NCI-H187 (cell line): ENCODE results near the gene ARL6.
"Not testable (repeated sequence)": the region's sequence is repeated elsewhere in the genome, so short reads cannot be mapped to it uniquely, and the experiment has no call there.

Source experiments
- DNase-seq, 2 experiments: peaks; one replicate each; lab custom pipeline; 2025; lab: John Stamatoyannopoulos, UW

Gene ARL6

DNA sequence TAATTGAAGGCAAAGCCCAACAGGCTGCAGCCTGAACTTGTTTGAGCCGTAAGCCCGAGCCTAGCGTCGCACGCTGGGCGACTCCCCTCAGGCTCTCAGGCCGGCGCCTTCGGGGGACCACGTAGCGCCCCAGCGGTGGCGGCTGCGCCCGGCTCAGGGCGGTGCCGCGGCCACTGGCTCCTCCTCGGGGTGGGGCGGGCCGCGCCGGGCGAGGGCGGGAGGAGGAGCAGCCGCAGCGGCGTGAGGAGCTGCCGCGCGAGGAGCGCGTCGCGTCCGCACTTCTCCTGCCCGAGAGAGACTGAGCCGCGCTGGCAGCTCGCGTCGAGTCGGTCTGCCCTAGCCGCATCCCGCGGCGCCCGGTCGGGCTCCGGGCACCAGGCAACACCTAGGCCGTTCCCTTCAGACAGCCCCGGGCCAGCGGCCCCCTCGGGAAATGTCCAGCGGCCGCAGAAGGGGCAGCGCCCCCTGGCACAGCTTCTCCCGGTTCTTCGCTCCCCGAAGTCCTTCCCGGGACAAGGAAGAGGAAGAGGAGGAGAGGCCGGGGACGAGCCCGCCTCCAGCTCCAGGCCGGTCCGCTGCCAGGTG lies 57.3 kb downstream of the ARL6 start, which contains the start of gene CRYBG3:
Gene CRYBG3 (plus strand): TSS at position 238 of the 585 bp plus-strand sequence. CDS start 196 bp downstream, at position 434.
- DNase-seq = peak; percentile 57 to 72

- DNase-seq = peak in 1 of 2 experiments; percentile 6
Observed at GRCh38 chr3:97822359-97822775, 57.8 kb downstream of the ARL6 start.

GRCh38 chr3:97823046-97824004 lies 58.8 kb downstream of the ARL6 start:
- DNase-seq = no peak

- DNase-seq = no peak
Observed at GRCh38 chr3:97825101-97825500, 60.5 kb downstream of the ARL6 start.

DNA sequence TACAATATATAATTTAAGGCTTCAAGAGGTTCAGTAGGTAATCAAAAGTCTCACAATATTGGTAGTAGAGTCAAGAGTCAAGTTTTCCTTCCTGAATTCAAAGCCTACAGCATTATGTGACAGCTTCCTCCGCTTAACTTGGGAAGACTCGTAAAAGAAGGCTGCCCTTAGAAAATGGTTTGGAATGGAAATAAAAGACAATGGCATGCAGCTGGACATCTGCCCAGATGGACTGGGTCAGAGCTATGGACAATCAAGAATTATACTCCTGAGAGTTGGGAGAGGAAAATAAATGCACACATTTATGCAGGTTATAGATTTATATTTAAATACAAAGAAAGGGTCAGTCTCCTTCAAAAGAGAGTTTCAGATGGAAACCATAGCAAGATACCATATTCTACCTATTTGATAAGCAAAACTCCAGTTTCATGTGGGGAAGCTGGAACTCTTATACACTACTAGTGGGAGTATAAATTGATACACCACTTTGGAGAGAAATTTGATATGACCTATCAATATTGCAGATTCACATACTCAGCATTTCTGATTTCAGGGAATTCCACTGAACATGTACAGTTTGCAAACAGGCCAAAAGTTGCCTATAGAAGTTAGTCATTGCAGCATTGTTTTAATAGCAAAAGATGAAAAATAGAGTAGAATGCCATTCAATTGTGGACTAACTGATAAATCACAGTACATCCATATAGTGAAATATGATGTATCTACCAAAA lies 63.3 kb downstream of the ARL6 start:
- DNase-seq = no peak

GRCh38 chr3:97829198-97829597 lies 64.6 kb downstream of the ARL6 start:
- DNase-seq = no peak

DNA sequence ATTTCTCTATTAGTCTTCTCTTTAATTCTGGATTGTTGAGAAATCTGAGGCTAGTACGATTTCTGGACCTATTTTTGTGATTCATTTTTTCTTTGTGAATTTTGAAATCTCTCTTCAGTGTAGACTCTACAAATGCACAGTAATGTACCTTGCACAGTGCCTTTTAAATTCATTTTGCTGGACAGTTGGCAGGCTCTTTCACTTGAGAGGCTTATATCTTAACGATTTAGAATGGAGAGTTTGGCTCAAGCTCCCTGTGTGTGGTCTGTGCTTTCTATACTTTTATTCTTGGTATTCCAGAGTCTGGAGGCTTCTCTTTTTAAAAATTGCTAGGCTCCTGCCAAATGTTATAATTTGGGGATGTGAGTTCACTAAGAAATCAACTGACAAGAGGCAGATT lies 66.1 kb downstream of the ARL6 start:
- no peak for DNase-seq

GRCh38 chr3:97831140-97831539 lies 66.6 kb downstream of the ARL6 start:
- no peak for DNase-seq

DNA sequence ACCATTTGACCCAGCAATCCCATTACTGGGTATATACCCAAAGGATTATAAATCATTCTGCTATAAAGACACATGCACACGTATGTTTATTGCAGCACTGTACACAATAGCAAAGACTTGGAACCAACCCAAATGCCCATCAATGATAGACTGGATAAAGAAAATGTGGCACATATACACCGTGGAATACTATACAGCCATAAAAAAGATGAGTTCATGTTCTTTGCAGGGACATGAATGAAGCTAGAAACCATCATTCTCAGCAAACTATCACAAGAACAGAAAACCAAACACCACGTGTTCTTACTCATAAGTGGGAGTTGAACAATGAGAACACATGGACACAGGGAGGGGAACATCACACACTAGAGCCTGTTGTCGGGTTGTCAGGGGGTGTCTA lies 68.6 kb downstream of the ARL6 start:
- not testable (repeated sequence) for DNase-seq

DNA sequence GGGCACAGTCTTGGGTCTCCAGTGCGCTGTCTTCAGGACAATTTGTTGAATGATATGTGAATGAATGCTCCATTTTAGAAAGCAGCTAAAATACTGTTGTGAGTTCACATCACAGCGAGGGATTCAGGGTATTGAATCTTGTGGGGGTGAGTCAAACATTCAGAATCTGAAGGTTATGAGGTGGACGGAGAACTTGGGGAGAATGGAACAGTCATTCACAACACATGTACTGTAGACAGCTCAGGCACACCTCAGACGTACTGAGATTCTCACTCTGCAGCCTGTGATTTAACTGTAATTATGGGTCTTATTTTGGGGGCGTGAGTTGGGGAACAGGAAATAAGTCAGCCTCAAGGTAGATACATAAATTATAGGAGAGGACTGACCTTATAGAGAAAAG lies 71.2 kb downstream of the ARL6 start:
- peak in 1 of 2 experiments; percentile 30 for DNase-seq

GRCh38 chr3:97838393-97838792 lies 73.8 kb downstream of the ARL6 start:
- no peak for DNase-seq

GRCh38 chr3:97839944-97840343 lies 75.4 kb downstream of the ARL6 start:
- DNase-seq = no peak

GRCh38 chr3:97841304-97841703 lies 76.7 kb downstream of the ARL6 start:
- DNase-seq = no peak

DNA sequence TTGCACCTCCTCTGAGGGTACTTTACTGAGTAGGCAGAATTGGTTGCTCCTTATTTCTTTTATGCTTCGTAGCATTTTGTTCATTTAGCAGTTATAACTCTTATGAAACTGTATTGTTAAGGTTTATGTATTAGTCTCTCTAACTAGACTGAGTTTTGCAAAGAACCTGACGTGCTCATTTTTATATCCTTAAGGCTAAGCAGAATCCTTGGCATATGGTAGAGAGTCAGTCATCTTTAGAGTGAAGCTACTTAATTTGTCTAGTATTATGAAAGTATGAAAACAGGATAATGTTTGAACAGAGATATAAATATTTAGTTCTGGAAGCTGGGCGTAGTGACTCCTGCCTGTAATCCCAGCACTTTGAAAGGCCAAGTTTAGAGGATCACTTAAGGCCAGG lies 77.4 kb downstream of the ARL6 start:
- DNase-seq = no peak

- no peak for DNase-seq
Observed at GRCh38 chr3:97848779-97849178, 84.2 kb downstream of the ARL6 start.
